ENCODE data around the gene ADAMTSL1.

ADAMTSL1 gene

GRCh38 chr9:18766989-18767550, 293.1 kb downstream of the ADAMTSL1 start:
- no peak overlapping the region for H3K9ac ChIP-seq (ENCODE audit: low read length)
- H3K4me3 ChIP-seq (ENCODE audit: low read length) = no peak overlapping the region
- no peaks in the 10 kb centered on the region for H3K9me3 ChIP-seq (ENCODE audit: control insufficient read depth, low read length)
- H3K4me1 ChIP-seq (ENCODE audit: control insufficient read depth, insufficient read depth, low read length) = peaks cover 19% of the 10 kb centered on the region
- DNase-seq (ENCODE audit: low read depth) = peak; percentile 19
- H3K36me3 ChIP-seq (ENCODE audit: control insufficient read depth, insufficient read depth, low read length, severe bottlenecking) = no peaks in the 10 kb centered on the region
- H3K27me3 ChIP-seq (replicated peaks; ENCODE audit: control insufficient read depth, insufficient read depth, low read length) = no peaks in the 10 kb centered on the region

DNA sequence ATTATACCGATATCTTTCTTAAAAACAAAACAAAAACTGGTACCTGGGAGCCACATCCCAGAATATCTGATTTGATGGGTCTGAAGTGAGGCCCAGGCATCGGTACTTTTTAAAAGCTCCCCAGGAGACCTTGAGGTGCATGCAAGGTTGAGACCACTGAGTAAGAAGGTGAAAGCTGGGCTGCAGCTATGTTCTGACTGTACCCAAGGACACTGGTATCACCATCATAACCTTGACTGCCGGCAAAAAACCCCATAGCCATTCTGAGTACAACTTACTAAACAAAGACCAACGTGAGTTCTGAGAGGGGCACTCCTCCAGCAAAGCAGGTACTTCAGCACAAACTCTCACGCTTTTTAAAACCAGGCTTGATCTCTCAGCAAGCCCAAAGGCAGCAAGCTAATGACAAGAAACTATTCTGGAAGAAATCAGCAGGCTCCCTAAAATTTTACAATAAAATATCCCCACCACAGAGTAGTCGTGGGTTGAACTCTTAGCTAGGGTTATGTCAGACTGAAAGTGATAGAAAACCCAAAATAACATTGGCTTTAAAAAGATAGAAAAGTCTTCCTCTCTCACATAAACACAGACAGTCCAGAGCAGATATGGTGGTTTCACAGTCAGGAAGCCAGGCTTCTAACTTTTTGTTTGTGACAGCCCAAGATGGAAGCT, 295.1 kb downstream of the ADAMTSL1 start:
- Histone ChIP-seq H3K27me3 (replicated peaks; ENCODE audit: control insufficient read depth, insufficient read depth, low read length) (no peaks in the 10 kb centered on the region), H3K9ac (ENCODE audit: low read length) (no peak overlapping the region), H3K36me3 (ENCODE audit: control insufficient read depth, insufficient read depth, low read length, severe bottlenecking) (no peaks in the 10 kb centered on the region), H3K4me3 (ENCODE audit: low read length) (no peak overlapping the region), H3K4me1 (ENCODE audit: control insufficient read depth, insufficient read depth, low read length) (peaks cover 19% of the 10 kb centered on the region), H3K9me3 (ENCODE audit: control insufficient read depth, low read length) (no peaks in the 10 kb centered on the region)
- DNase-seq (ENCODE audit: low read depth) = no peak

DNA sequence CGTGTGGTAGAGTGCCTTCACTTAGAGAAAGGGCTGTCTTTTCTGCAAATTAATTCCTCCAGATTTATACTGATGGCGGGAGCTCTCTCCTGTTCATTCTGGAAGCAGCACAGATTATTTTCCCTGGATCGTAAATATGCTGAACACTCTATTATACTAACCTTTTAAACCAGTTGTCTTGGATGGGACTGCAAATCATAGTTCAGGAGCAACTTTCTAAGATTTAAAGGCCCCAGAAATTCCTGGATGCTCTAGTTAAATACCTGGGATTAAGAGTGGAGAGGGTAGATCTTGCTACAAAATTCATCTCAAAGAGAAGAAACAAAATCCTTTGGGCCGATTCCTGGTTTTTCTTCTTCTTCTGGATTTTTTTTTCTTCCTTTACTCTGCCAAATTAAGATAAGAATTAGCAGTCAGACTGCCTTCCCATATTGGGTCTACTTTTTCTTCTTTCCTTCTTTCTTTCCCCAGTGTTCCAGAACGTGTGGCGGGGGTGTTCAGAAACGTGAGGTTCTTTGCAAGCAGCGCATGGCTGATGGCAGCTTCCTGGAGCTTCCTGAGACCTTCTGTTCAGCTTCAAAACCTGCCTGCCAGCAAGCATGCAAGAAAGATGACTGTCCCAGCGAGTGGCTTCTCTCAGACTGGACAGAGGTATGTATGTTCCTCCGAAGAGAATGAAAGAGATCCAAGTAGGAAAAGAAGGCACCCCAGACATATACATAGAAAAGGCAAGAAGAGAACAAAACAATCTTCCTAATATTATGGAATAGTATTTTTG, 296.4 kb downstream of the ADAMTSL1 start:
- Histone ChIP-seq H3K27me3 (replicated peaks; ENCODE audit: control insufficient read depth, insufficient read depth, low read length) (no peaks in the 10 kb centered on the region), H3K4me3 (ENCODE audit: low read length) (peak overlapping the region; percentile 46), H3K4me1 (ENCODE audit: control insufficient read depth, insufficient read depth, low read length) (peaks cover 19% of the 10 kb centered on the region), H3K36me3 (ENCODE audit: control insufficient read depth, insufficient read depth, low read length, severe bottlenecking) (no peaks in the 10 kb centered on the region), H3K9ac (ENCODE audit: low read length) (no peak overlapping the region), H3K9me3 (ENCODE audit: control insufficient read depth, low read length) (no peaks in the 10 kb centered on the region)
- DNase-seq (ENCODE audit: low read depth) = no peak

- Histone ChIP-seq H3K27me3 (replicated peaks; ENCODE audit: control insufficient read depth, insufficient read depth, low read length) (no peaks in the 10 kb centered on the region), H3K9me3 (ENCODE audit: control insufficient read depth, low read length) (no peaks in the 10 kb centered on the region), H3K4me3 (ENCODE audit: low read length) (peak overlapping the region; percentile 46), H3K9ac (ENCODE audit: low read length) (peak overlapping the region; percentile 6), H3K36me3 (ENCODE audit: control insufficient read depth, insufficient read depth, low read length, severe bottlenecking) (no peaks in the 10 kb centered on the region), H3K4me1 (ENCODE audit: control insufficient read depth, insufficient read depth, low read length) (peaks cover 23% of the 10 kb centered on the region)
- no peak for DNase-seq (ENCODE audit: low read depth)
Observed at GRCh38 chr9:18771011-18771410, 297.1 kb downstream of the ADAMTSL1 start.

DNA sequence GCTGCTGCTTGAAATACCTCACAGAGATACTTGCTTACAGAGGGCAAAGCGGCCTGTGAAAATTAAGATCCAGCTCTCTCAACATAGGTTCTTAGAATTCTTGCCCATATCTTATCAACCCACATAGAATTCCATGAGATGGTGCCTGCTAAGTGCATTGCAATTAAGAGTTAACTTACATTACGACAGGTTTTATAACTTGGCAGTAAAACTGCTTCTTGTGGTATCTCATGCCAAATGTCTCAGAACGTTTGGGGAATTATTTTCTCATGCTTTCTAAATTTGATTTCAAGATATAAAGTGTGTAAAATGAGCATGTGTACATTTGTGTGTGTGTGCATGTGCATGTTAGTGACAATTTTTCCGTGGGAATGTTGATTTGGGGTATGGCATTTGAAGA, 297.8 kb downstream of the ADAMTSL1 start:
- H3K4me3 ChIP-seq (ENCODE audit: low read length) = no peak overlapping the region

GRCh38 chr9:18775241-18775640, 301.3 kb downstream of the ADAMTSL1 start:
- H3K9me3 ChIP-seq (ENCODE audit: control insufficient read depth, low read length) = no peaks in the 10 kb centered on the region
- H3K27me3 ChIP-seq (replicated peaks; ENCODE audit: control insufficient read depth, insufficient read depth, low read length) = no peaks in the 10 kb centered on the region
- no peak overlapping the region for H3K9ac ChIP-seq (ENCODE audit: low read length)
- no peak for DNase-seq (ENCODE audit: low read depth)
- H3K4me3 ChIP-seq (ENCODE audit: low read length) = no peak overlapping the region
- peaks cover 13% of the 10 kb centered on the region for H3K36me3 ChIP-seq (ENCODE audit: control insufficient read depth, insufficient read depth, low read length, severe bottlenecking)
- H3K4me1 ChIP-seq (ENCODE audit: control insufficient read depth, insufficient read depth, low read length) = peaks cover 24% of the 10 kb centered on the region

More for the DNA sequence above, 297.8 kb downstream of the ADAMTSL1 start:
- no peaks in the 10 kb centered on the region for H3K9me3 ChIP-seq (ENCODE audit: control insufficient read depth, low read length)
- no peak overlapping the region for H3K9ac ChIP-seq (ENCODE audit: low read length)
- DNase-seq (ENCODE audit: low read depth) = no peak
- H3K36me3 ChIP-seq (ENCODE audit: control insufficient read depth, insufficient read depth, low read length, severe bottlenecking) = peaks cover 3% of the 10 kb centered on the region
- no peaks in the 10 kb centered on the region for H3K27me3 ChIP-seq (replicated peaks; ENCODE audit: control insufficient read depth, insufficient read depth, low read length)
- H3K4me1 ChIP-seq (ENCODE audit: control insufficient read depth, insufficient read depth, low read length) = peaks cover 24% of the 10 kb centered on the region

- peaks cover 13% of the 10 kb centered on the region for H3K36me3 ChIP-seq (ENCODE audit: control insufficient read depth, insufficient read depth, low read length, severe bottlenecking)
- H3K9ac ChIP-seq (ENCODE audit: low read length) = no peak overlapping the region
- H3K4me1 ChIP-seq (ENCODE audit: control insufficient read depth, insufficient read depth, low read length) = peaks cover 17% of the 10 kb centered on the region
- no peak for DNase-seq (ENCODE audit: low read depth)
- no peak overlapping the region for H3K4me3 ChIP-seq (ENCODE audit: low read length)
- no peaks in the 10 kb centered on the region for H3K27me3 ChIP-seq (replicated peaks; ENCODE audit: control insufficient read depth, insufficient read depth, low read length)
- H3K9me3 ChIP-seq (ENCODE audit: control insufficient read depth, low read length) = no peaks in the 10 kb centered on the region
Observed at GRCh38 chr9:18775930-18776329, 302.0 kb downstream of the ADAMTSL1 start.

- Histone ChIP-seq H3K9me3 (ENCODE audit: control insufficient read depth, low read length) (no peaks in the 10 kb centered on the region), H3K9ac (ENCODE audit: low read length) (no peak overlapping the region), H3K36me3 (ENCODE audit: control insufficient read depth, insufficient read depth, low read length, severe bottlenecking) (peaks cover 13% of the 10 kb centered on the region), H3K27me3 (replicated peaks; ENCODE audit: control insufficient read depth, insufficient read depth, low read length) (no peaks in the 10 kb centered on the region), H3K4me1 (ENCODE audit: control insufficient read depth, insufficient read depth, low read length) (peaks cover 9% of the 10 kb centered on the region), H3K4me3 (ENCODE audit: low read length) (no peak overlapping the region)
- no peak for DNase-seq (ENCODE audit: low read depth)
Observed at GRCh38 chr9:18776836-18777820, 303.2 kb downstream of the ADAMTSL1 start.

DNA sequence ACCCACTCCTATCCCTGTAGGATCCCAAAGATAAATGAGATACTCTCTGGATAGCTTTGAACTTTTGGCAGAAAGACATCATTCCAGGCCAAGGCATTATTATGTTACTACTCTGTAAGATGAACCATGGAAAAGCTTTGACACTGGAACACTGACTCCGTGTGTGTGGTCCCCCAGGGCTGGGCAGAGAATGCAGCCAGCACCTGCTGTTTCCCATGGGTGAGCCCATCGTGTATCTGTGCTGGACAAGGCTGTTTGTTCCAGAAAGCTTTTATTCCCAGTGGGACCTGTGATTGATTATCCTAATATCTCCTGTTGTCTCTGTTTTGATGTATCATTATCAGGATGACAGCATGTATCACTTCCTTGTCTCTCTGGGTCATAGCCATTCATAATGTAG, 304.2 kb downstream of the ADAMTSL1 start:
- peaks cover 9% of the 10 kb centered on the region for H3K4me1 ChIP-seq (ENCODE audit: control insufficient read depth, insufficient read depth, low read length)
- no peak for DNase-seq (ENCODE audit: low read depth)
- no peaks in the 10 kb centered on the region for H3K9me3 ChIP-seq (ENCODE audit: control insufficient read depth, low read length)
- no peak overlapping the region for H3K9ac ChIP-seq (ENCODE audit: low read length)
- no peaks in the 10 kb centered on the region for H3K27me3 ChIP-seq (replicated peaks; ENCODE audit: control insufficient read depth, insufficient read depth, low read length)
- no peak overlapping the region for H3K4me3 ChIP-seq (ENCODE audit: low read length)
- H3K36me3 ChIP-seq (ENCODE audit: control insufficient read depth, insufficient read depth, low read length, severe bottlenecking) = peaks cover 14% of the 10 kb centered on the region

- peaks cover 17% of the 10 kb centered on the region for H3K36me3 ChIP-seq (ENCODE audit: control insufficient read depth, insufficient read depth, low read length, severe bottlenecking)
- H3K4me1 ChIP-seq (ENCODE audit: control insufficient read depth, insufficient read depth, low read length) = peaks cover 9% of the 10 kb centered on the region
- no peaks in the 10 kb centered on the region for H3K27me3 ChIP-seq (replicated peaks; ENCODE audit: control insufficient read depth, insufficient read depth, low read length)
- no peaks in the 10 kb centered on the region for H3K9me3 ChIP-seq (ENCODE audit: control insufficient read depth, low read length)
- no peak overlapping the region for H3K9ac ChIP-seq (ENCODE audit: low read length)
- no peak overlapping the region for H3K4me3 ChIP-seq (ENCODE audit: low read length)
- DNase-seq (ENCODE audit: low read depth) = no peak
Observed at GRCh38 chr9:18778846-18779245, 304.9 kb downstream of the ADAMTSL1 start.
